Measurements from ENCODE around the gene TARBP2.

TARBP2 gene

DNA sequence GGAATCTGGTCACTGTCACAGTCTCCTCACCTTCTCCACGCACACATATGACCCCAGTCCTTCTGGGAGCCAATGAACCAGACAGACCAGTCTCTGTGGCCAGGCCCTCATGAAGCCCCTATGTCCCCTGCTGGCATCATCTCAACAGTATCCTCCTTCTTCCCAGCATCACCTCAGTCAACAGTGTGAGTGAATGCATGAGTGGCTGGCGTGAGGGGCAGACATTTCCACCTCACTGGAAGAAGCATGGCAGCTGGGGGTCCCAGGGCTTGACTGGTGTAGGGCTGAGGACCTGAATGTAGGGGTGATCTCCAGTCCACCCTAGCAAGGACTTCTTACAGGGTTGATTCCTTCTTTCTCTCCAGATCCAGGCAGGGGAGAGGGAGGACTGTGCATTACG, 3.6 kb upstream of the TARBP2 start:
- no peak for DNase-seq

DNA sequence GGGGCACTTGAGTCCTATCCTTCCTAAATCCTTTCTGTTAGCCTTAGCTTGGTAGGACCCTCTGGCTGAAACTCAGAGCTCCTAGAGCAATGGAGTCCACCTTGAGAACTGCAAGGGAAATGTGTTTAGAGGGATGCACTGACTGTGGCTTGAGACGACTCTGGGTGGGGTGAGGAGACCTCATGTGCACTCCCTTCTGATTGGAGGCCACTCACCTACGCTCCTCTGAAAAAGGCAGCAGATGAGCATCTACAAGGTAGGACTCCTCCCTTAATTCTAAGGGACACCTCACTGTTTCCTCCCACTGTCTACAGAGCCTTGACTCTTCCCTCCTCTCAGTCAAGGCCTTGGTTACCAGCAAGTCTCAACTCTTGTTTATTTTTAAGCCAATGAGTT, 2.9 kb upstream of the TARBP2 start:
- no peak for DNase-seq

DNA sequence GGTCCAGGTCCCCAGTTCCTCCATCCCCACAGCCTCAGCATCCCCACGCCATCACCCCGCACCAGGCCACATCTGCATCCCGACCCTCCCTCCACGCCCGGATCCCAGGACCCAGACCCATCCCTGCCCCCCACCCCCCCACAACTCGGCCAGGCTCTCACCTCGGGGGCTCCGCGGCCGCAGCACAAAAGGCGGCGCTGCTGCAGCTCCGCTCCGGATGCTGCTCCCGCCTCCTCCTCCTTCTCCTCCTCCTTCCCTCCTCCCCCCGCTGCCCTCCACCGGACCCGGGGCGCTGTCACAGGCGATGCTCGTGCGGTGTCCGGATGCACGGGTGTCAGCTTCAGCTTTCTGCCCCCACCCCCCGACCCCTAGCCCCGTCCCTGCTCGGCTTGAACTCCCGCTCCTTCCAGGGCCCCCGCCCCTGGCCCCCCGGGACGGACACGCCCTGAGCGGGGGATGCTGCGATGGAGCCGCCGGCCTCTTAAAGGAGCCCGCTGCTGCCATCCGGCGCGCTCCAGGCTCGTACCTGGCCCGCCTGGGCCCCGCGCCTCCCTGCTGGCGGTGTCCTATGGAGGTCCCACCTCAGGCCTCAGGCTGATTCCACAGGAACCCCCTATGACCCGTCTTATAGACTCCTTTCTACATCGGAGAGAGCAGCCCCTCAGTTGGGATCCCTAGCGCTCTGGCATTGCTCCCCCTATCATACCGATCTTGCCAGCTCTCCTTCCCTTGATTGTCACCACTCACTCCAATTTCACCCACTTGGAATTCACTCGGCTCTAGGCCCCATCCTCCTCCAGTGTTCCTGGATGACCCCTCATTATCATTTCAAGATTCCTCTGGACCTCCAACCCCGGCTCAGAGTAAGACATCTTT, 1.6 kb upstream of the TARBP2 start, which contains the start of gene MAP3K12:
MAP3K12 (minus strand) TSS at position 193 of the 876 bp plus-strand sequence. CDS start 12,067 bp downstream, outside the sequence.
- DNase-seq, result no peak

DNA sequence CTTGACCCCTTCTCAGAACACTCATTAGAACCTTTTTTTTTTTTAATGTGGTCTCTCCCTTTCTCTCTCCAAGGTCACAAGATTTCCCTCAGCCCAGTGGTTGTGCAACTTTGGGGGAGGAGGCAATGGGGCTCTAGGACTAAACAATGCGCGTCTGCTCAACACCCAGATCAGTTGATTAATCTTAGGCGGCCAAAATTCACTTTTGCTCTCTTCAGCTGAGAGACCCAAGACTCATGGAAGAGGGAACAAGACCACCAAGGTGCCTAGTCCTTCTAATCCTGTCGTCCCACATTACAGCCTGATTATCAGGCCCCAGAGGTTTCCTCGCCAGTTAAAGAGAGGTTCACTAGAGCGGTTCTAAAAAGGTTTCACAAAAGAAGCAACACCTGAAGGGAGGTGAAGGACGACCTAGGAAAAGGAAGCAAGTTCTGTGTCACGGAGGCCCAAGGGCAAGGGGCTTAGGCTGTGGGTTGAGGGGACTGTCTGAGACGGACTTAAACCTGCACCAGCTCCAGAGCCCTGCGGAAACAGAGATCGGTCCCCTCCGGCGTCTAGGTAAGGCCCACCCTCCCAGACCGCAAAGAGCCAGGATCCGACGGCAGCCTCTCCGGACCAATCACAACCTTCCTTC, 824 bp upstream of the TARBP2 start:
- DNase-seq, result peak; percentile 18

DNA sequence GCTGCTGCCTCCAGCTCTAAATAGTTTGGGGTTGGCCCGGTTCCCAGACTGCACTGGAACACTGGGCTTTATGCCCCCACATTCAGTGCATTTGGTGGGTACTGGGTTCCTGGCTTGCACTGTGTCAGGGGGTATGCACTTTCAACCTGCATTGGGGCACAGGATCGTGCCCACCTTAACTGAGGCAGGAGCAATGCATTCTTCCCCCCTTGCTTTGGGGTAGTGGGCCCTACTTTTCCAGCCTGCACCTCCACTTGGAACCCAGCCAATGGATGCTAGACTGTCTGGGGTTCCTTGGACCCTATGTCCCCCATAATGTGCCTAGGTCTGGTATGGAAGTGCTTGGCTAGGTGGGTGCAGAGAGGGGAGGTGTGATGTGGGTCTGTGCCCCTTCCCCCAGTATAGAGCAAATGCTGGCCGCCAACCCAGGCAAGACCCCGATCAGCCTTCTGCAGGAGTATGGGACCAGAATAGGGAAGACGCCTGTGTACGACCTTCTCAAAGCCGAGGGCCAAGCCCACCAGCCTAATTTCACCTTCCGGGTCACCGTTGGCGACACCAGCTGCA, 615 bp downstream of the TARBP2 start:
- DNase-seq, result no peak

DNA sequence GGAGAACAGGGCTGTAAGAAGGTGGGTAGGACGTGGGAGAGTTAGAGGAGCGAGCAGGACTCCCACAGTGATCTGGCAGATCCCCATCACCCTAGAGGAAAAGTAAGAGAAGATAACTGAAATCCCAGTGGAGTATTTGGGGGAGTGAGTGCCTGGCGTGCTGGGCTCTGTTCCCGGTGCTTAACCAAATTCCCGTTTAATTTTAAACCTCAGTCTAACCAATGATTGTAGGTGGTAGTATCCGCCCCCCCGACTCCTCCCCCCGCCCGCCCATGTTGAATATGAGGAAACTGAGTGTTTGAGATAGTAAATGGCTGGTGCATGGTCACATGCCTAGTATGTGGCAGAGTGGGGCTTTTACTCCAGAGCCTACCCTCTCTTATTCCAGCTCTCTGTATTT, 1.2 kb downstream of the TARBP2 start:
- no peak for DNase-seq

DNA sequence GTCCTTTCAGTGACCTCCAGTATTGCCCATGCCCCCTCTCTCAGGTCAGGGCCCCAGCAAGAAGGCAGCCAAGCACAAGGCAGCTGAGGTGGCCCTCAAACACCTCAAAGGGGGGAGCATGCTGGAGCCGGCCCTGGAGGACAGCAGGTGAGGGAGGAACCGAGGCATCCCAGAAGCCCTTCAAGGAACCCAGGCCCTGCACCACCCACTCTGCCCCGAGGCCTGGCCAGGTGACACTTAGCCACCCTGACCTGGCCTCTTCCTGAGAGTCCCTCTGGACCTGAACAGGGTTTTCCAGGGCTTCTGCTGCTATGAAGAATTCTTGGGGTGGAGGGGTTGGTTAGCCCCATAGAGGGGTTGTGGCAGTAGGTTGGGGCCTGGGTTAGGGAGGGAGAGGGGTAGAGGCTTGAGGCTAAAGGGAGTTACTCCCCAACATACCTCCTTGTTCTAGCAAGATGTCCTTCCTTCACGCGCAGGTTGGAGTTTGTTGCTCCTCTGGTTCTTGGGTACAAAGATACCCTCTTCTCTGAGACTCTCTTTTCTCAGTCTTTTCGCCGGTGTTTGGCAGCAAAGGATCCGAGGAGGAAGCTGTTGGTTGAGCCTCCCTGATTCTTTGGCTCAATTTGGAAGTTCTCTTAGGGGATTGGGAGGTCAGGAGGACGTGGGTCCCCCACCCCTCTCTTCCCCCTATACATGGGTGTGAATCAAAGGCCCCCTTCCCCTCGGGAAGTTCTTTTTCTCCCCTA, 2.1 kb downstream of the TARBP2 start:
- DNase-seq, result no peak

DNA sequence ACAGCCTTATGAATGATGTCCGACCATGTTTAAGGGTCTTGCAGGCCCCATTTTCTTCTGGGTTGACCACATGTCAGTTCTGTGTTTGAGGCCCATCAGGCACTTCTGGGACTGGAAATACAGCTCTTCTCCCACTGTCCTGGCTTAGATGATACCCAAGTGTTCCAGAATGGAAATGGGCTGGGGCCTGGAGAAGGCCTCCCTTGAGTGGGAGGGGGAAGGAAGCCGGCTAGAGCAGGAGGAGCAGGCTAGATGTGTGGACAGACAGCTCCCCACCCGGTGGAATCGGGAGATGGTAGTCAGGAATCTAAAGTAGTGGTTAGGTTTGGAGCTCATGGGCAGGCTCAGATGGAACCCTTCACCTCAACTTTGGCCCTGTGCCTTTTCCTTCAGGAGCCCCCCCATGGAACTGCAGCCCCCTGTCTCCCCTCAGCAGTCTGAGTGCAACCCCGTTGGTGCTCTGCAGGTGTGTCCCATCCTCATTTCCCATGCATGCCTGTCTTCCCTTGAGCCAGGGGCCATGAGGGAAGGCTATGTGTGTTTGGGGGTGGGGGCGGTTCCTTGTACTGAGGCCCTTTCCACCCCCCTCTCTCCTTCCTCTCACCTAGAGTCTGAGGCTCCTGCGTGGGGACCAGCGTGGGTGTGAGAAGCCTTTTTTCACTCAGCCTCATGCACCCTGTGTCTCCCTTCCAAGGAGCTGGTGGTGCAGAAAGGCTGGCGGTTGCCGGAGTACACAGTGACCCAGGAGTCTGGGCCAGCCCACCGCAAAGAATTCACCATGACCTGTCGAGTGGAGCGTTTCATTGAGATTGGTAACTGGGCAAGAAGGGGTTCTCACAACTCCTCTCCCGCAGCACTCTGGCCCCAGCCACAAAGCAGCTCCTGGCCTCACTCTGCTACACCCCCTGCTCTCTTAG, 3.2 kb downstream of the TARBP2 start:
- DNase-seq, result no peak

DNA sequence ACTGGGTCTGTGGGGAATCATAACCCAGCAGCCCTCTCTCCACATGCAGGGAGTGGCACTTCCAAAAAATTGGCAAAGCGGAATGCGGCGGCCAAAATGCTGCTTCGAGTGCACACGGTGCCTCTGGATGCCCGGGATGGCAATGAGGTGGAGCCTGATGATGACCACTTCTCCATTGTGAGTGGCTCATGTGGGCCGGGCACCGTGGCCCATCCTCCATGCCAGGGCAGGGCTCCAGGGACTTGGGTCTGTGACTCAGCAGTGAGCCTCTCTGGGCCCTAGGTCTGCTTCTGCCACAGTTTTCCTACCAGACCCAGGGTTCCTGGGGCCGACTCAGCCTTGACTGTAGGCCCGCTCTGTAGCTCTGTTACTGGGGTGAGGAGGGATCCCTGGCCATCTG, 4.0 kb downstream of the TARBP2 start:
- DNase-seq, result no peak

DNA sequence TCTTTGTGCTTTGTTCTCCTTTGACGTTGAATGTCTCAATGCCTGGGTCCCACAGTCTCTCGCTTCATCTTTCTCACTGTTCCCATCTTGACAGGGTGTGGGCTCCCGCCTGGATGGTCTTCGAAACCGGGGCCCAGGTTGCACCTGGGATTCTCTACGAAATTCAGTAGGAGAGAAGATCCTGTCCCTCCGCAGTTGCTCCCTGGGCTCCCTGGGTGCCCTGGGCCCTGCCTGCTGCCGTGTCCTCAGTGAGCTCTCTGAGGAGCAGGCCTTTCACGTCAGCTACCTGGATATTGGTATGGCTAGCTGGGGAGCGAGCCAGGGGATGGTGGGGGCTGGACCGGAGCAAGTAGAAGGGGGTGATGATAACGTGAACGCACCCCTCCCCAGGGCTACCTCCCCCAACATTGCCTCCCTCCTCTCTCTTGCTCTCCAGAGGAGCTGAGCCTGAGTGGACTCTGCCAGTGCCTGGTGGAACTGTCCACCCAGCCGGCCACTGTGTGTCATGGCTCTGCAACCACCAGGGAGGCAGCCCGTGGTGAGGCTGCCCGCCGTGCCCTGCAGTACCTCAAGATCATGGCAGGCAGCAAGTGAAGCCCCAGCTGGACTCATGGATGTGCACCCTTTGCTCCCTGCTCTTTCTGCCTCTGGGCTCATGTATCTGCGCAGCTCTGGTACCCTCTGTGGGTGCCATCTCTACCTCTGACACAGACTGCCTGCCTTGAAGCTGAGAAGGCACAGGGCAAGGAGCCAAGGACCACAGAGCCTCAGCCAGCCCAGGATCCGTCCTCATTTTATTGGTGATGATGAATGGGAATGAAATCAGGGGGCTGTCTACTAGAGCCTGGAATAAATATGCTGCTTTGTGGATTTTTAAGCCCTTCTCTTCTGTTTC, 4.7 kb downstream of the TARBP2 start:
- DNase-seq, result no peak

DNA sequence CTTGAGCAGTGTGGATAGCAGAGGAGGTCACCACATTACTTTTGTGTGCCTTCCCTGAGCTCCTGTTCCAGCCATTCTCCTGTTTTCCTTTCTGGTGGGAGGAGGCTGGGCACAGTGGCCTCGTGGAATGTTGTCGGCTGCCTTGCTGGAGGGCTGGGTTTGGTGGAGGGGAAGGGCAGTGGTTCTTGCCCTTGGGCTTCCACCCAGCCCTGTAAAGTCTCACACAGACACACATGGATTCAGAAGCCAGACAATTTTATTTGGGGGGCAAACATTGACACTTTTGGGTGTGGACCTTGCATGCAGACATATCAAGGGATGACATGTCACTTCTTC, 5.3 kb downstream of the TARBP2 start:
- no peak for DNase-seq

DNA sequence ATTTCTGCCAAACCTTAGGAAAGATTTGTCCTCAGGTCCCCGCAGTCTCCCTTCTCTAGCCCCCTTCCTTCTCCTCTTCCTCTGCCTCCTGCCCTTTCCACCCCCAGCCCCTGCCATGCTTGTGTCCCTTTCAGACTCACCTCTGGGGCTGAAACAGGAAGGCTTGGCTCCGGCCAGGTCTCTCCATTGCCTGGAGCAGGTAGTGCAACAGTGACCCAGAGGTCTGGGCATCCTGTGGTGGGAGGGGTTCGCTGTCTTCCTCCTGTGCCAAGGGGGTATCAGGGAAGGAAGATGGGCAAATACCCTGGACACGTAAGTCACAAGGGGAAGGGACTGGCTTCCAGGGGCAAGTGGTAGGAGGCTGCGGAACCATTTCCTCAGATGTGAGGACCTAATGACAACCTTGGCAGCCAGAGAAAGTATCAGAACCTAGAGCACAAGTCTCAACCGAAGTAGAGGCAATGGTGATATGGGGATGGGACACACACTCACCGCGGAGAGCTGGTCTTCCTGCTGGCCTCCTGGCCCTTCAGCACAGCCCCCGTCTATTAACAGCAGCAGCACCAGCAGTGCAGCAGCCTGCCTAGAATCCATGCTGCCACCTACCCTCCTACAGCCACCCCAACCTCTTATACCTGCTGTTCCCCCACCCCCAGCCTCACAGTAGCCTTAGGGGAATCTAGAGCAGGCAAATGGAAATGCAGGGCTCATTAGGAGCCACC, 6.0 kb downstream of the TARBP2 start, which contains the start of gene NPFF:
NPFF (minus strand) TSS at position 604 of the 722 bp plus-strand sequence; CDS start at position 594, 10 bp downstream.
- DNase-seq, result no peak

DNA sequence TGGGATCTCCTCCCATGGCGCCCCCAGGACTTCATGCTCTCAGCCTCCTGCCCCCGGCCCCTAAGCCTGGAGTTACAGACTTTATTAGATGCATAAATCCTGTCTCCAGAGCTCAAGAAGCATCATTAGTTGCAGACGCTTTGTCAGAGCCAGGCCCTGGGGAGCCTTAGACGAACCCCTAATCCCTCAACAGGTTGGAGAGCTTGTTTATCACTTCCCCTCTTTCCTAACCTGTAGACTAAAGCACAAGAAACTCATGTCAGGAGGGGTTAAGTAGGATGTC, 6.5 kb downstream of the TARBP2 start:
- no peak for DNase-seq

DNA sequence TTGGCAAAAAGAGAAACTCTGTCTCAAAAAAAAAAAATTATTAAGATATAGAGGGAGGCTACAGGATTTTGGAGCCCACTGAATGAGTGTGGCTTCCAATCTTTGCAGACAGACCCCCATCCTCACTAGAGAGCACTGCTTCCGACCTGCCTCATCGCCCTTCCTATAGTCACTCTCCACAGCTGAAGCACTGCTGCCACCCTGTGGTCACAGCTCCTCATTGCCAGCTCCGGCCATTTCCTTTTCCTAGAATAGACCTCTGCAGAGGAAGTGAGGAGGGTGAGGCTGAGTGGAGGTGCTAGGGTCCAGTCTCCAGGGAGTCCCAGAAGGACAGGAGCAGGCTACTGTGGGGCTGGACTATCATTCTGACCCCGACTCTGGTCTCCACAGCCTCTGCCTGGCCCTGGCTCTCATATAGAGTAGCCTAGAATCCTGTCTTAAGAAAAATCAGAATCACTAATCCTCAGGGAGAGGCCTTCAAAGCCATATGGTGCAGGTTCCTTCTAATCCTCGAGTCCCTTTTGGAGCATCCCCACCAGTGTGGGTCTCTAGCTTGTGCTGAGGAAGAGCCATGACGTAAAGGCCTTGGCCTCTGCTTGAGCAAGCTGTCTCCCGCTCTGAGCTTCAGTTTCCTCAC, 7.6 kb downstream of the TARBP2 start:
- DNase-seq, result peak; percentile 28

DNA sequence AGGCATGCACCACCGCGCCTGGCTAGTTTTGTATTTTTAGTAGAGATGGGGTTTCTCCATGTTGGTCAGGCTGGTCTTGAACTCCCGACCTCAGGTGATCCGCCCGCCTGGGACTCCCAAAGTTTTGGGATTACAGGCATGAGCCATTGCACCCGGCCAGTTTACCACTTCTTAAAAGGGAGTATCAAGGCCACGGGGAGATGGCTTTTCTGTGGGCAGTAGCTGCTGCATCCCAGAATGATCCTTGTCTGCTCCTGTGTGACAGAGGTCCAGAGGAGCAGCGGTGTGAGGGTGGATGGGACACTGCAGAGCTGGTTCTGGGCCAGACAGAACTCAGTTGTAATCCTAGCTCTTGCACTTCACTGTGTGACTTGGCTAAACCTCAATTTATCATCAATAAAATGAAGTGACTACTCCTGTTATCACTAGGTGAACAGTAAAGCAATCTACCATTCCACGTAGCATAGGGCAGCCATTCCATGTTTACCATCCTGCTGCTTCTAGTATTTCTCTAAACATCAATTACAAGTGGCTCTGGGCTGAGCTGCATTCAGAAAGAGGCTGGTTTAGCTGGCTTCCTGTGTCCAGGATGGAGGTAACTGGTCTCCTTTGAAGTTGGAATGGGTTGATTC, 9.2 kb downstream of the TARBP2 start:
- no peak for DNase-seq

DNA sequence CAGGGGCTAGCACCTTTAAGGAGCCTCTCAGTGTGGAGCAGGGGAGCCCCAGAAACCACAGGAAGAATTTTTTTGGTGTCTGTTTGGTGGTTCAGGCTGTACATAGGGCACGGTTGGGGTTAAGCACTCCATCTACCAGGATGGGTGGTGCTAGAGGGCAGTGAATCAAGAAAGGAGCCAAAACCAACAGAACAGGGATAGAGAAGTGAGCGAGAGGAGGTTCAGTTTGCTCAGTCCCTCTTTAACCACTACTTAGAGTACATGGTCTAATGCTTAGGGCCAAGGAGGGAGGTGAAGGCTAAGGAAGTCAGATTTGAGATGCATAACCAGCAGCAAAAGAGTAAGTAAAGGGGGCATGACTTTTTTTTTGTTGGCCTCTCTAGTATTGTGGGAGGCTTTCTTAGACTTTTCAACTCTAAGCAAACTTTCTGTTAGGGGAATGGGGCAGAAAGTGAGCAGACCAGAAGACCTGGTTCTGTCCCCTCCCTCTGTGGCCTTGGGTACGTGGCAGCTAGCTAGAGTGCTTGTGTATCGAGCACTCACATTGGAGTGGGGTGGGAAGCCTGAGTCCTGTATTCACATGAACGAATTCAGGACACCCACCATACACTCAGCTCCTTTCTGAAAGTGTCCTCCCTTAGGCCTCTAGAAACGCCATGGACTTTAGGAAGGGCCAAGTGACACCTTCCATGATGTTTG, 12.8 kb downstream of the TARBP2 start:
- no peak for DNase-seq

DNA sequence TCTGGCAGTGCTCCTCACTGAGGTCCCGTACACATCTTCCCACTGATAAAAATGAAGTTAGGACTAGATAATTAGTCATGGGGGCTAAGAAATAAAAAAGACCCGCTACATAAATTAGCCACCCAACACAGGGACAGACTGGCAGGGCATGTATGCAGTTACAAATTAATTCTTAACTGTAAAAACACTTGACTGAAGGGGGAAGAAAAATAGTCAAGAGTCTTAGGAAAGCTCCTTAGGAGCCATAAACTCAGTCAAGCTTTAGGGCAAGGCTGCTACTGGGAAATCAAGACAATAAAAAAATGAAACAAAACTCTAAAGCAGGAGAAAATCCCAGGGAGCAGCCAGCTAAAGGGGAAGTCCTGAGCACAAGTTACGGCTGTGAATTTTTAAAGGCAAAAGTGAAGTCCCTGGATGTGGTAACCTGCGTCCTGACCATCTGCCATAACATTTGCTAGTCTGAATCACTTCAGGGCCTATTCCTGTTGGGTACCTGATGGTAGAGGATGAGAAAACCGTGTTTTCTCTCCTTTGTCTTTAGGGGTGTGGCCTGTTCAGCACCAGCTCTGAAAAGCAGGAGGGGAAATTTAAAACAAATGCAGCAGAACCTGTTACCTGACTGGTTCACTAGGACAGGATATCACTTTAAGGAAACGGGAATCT, 13.7 kb downstream of the TARBP2 start:
- no peak for DNase-seq

DNA sequence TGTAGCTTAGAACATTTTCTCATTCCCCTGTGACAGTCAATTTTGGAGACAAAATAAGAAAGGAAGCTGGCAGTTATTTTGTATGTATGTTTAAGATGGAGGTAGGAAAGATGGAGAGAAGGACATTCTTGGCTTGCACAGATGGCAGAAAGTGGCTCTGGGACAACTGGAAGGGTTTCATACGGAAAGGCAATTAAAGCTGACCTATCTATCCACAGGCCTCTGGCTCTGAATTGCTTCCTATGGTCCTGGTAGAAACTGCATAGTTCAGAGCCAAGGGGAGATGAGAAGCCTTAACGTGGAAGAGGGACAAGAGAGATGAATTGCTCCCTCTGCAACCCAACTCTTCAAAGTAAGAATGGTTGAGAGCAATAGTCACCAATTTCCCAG, 14.2 kb downstream of the TARBP2 start:
- DNase-seq, result no peak

All from GF-D8 (cell line).